GM20000 (cell line): ENCODE results near the gene PEX14.

Source experiments
- DNase-seq: peaks from one replicate; pipeline ENCODE4 v3.0.0; 2012; ENCODE audit warnings: low spot score
- TF ChIP-seq, protein P1 (sequence below): IDR thresholded peaks from 2 replicates; pipeline ENCODE4 v1.5.1; 2012; ENCODE audit warnings: mild to moderate bottlenecking, control low read depth; ENCODE audit errors: extremely low read depth, missing control alignments

The PEX14 gene

DNA sequence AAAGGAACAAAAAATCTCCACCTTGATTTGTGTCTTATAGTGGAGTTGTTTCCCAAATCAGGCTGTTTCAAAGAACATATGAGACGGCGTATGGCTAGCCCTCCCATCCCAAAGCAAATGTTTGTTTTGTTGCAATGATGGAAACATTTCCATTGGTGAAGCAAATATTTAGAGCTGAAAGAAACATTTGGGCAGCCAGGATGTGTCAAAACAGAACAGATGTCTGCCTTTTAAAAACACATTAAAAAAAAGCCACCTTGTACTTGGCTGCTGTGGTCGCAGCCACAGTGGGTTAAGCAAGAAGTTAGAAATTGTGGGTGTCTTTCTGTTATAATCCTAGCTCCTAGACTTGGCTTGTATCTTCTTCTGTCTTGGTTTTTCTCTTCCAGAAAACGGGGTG lies 116.3 kb downstream of the PEX14 start:
- no peak for DNase-seq
- TF ChIP-seq, protein P1, sequence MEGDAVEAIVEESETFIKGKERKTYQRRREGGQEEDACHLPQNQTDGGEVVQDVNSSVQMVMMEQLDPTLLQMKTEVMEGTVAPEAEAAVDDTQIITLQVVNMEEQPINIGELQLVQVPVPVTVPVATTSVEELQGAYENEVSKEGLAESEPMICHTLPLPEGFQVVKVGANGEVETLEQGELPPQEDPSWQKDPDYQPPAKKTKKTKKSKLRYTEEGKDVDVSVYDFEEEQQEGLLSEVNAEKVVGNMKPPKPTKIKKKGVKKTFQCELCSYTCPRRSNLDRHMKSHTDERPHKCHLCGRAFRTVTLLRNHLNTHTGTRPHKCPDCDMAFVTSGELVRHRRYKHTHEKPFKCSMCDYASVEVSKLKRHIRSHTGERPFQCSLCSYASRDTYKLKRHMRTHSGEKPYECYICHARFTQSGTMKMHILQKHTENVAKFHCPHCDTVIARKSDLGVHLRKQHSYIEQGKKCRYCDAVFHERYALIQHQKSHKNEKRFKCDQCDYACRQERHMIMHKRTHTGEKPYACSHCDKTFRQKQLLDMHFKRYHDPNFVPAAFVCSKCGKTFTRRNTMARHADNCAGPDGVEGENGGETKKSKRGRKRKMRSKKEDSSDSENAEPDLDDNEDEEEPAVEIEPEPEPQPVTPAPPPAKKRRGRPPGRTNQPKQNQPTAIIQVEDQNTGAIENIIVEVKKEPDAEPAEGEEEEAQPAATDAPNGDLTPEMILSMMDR: no peak

DNA sequence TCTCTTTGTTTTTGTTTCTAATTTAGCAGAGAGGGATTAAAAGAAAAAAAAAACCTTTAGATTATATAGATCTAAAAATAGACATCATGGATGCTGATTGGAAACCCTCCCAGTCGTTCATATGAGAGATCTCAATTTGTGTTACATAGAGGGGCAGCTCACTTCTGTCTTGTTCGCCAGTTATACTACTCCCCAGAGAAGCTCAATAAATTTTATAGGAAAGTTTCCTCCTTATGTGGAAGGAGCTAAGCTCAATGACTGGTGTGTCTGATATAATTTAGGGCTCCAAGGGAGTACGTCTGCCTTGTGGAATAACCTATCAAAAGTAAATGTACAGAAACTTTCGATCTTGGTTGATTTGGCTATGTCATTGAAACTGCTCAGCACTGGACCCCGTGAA lies 117.6 kb downstream of the PEX14 start:
- TF ChIP-seq, protein P1: no peak

DNA sequence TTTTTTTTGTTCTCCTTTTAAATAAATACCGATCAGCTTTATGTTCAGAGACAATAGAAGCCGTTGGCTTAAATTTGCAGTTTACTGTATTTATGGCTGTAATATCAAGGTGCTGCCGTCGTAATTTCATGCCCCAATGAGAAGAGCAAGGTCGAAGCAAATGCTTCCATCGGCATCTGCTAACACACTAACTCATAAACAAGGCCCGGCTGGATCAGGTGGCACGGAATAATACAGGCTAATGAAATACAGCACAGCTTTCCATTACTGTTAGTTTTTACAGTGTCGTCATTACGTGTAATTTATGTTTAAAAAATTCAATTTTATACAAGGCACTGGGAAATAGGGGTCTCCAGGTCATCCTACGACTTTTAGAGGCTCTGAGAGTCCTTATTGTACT lies 119.0 kb downstream of the PEX14 start:
- TF ChIP-seq, protein P1: no peak
- no peak for DNase-seq

More for the DNA sequence above, 117.6 kb downstream of the PEX14 start:
- no peak for DNase-seq

DNA sequence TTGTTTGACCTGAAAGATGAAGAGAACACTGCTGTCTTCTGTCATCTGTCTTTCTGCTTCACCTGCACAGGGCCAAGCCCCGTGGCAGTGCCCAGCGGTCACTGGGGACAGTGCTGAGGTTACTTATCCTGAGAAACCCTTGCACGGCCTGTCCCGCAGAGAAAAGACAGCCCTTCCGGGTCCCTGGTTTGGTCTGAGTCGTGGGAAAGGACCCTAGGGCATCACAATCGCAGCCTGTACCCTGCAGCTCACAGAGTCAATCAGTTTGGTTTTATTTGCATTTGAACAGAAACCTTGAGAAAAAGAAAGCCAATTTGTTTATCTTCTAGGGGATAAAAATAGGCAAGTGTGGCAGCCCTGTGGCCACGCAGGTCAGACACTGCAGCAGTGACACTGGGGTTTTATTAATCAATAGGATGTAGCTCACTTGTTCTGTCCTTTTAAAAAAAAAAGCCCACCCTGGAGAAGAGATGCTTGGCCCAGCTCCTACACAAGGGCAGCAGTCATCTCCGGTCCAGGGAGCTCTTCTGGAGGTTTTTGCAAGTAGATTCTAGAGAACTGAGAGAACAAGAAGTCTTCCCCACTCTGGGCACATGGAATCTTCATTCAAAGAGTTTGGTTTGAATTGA lies 120.0 kb downstream of the PEX14 start:
- TF ChIP-seq, protein P1: no peak
- peak; percentile 20 for DNase-seq

DNA sequence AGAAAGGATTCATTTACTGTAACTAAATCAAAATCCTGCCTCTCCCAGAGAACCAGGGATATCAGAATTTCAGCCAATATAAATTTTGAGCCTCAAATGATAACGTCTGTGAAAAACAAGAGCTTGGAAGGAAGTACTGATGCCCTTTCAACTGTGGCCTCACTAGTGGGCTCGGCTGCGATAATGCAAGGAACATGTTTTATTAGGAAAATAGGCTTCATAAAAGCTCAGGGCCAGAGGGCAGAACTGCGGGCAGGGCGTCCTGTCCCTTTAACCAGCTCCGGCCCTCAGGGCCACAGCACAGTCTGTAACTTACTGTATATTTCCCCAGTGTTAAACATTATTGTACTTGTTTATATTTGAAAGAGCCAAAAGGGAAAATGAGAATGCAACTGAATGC lies 122.0 kb downstream of the PEX14 start:
- TF ChIP-seq, protein P1: no peak
- no peak for DNase-seq

DNA sequence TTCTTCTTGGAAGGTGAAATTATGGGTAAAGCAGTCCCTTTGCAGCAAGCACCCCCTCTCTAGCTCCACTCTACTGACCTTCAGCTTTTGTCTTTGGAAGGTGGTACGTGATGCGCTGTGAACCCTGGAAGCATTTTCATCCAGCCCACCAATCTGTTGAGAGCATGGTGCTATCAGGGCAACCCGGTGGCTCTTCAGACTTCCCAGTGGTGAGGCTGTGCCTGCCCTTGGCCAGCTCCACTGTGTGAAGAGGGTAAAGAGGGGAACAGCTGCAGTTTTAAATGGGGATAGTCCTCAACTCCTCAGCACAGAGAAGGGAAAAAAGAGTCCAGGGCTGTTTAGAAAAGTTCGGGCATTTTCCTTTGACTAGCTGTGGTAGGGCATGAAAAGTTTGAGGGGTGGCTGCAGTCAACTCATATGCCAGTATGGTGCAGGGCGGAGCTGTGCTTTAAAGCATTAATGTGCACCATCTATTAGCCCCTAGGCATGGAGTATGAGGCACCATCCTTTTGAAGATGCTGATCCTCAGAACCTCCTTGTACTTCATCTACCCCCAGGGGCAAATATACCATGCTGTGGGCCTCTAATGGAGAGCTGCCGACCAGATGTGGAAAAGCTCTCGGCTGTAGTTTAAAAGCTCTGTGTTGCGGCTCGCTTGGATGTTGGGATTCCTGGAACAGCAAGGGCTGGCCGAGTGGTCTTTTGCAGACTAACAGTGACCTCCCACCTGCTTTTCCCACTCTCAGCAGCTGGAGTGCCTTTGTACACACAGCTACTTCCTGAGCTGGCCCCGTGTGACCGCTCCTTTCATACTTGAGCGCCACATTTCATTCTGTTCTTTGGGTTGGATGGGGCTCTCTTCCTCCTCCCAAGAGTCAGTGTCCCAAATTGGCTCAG lies 123.0 kb downstream of the PEX14 start:
- TF ChIP-seq, protein P1: no peak
- no peak for DNase-seq

DNA sequence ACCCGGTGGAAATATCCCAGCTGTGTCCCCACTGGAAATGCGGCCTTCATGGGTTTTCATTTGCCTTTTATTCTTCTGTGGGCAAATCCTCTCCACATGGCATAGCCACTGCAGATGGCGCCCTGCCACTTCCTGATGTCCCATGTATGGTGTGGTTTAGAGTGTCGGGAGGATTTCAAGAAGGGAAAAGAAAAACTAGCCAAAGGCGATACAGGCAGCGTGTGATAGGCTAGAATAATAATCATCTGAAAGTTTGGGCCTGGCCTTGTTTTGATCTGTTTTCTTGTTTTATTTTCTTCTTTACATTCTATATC lies 123.6 kb downstream of the PEX14 start:
- DNase-seq: no peak
- TF ChIP-seq, protein P1: no peak
